Activated T-helper 1 cell treated with anti-CD3 and anti-CD28 coated beads, Interleukin-2, amount 50 U/mL, for 16 hours (primary cell): Measurements from ENCODE around the gene NUP85.
A peak's percentile ranks its signal among the peaks of the same experiment; 100 is the strongest.
"Not testable (repeated sequence)": the region's sequence is repeated elsewhere in the genome, so short reads cannot be mapped to it uniquely, and the experiment has no call there.

Experiments
- DNase-seq, 2 donors: peaks; one replicate each; pipeline ENCODE4 v3.0.0-alpha.2; 2020; ENCODE audit warnings: low read depth in 1 of 2, low spot score in 1 of 2

NUP85 gene

GRCh38 chr17:75199886-75200618, 5.4 kb upstream of the NUP85 start:
- no peak for DNase-seq

- DNase-seq, result no peak
These were observed 299 bp downstream of the NUP85 start for GRCh38 chr17:75205793-75206163.

DNA sequence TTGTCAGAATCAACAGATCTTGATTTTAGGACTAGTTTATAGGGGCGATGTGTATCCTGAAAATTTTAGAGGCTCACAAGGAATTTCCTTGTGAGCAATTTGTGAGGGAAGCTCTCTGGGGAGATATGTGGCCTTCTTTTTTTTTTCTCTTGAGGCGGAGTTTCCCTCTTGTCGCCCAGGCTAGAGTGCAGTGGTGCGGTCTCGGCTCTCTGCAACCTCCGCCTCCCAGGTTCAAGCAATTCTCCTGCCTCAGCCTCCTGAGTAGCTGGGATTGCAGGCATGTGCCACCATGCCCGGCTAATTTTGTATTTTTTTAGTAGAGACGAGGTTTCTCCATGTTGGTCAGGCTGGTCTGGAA, 1.6 kb downstream of the NUP85 start:
- DNase-seq, result not testable (repeated sequence)

- DNase-seq, result no peak
These were observed 2.3 kb downstream of the NUP85 start for GRCh38 chr17:75207760-75208159.

GRCh38 chr17:75208161-75208560, 2.7 kb downstream of the NUP85 start:
- no peak for DNase-seq

- DNase-seq, result no peak
These were observed 3.6 kb downstream of the NUP85 start for GRCh38 chr17:75209061-75209460.

GRCh38 chr17:75218131-75218530, 12.7 kb downstream of the NUP85 start:
- DNase-seq, result no peak

DNA sequence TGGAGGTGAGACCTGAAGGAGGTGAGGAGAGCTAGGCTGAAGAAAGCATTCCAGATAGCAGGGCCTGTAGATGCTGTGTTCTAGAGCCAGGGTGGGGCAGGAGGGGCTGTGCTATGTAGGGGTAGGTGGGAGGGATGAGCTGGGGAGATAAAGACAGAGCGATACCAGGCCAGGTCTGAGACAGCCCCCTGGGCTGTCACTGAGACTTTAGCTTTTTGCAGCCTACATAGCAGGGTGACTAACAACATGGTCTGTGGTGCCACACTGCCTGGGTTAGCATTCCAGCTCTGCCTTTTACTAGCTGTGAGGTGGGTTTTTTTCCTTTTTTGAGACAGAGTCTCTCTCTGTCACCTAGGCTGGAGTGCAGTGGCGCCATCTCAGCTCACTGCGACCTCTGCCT, 14.3 kb downstream of the NUP85 start:
- DNase-seq, result no peak

DNA sequence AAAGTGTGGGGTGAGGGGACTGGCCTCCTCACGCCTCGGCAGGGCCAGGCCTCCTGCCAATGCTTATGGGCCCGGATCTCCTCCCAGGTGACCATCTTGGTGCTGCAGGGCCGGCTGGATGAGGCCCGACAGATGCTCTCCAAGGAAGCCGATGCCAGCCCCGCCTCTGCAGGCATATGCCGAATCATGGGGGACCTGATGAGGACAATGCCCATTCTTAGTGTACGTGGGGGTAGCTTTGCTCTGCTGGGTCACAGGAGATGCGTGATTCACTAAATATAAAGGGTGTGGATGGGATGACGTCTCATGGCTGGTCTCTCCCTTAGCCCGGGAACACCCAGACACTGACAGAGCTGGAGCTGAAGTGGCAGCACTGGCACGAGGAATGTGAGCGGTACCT, 19.5 kb downstream of the NUP85 start:
- DNase-seq, result no peak

DNA sequence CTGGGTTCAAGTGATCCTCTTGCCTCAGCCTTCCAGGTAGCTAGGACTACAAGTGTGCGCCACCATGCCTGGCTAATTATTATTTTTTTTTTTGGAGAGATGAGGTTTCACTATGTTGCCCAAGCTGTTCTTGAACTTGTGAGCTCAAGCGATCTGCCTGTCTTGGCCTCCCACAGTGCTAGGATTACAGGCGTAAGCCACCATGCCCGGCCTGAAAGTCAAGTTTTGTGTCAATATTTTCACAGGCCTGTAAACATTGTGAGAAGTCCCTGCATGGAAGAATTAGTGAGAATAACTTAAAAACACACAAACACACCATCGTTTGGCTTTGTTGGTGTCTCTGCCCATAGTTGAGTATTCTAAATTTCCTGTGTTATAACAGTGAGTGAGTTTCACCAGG, 22.2 kb downstream of the NUP85 start:
- DNase-seq, result no peak

DNA sequence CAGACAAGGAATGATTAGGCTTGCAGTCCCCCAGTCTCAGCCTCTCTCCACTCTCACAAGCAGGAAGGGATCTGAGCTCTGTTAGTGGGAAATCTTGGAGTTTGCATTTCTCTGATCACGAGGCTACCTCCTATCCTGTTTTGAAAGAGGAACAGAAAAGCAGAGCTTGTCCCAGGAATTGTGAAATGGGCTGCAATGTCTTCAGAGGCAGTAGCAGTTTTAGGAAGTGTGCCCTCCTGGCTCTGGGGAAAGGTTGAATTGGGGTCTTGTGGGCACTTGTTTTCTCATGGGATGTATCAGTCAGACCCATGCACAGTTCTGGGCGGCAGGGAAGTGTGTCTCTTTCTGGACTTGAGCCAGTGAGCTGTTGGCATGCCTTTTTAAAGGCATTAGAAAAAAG, 22.8 kb downstream of the NUP85 start:
- no peak for DNase-seq

DNA sequence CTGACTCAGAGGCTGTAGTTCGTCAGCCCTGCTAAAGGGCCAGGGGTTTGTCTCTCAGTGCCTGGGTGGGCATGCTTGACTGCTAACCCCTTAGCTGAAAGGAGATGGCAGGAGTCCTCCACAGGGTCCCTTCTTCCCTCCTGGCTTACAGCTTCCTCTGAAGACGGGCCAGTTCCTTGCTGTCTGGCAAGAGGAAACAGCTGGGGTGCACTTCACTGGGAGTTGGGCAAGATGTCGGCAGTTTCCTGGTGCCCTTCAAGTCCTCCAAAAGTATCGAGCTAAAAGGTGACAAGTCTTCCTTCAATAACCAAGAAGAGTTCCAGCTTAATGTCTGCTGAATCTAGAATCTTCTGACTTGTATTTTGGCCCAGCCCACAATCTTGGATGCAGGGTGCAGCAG, 23.4 kb downstream of the NUP85 start:
- DNase-seq, result no peak

- DNase-seq, result no peak
These were observed 25.6 kb downstream of the NUP85 start for GRCh38 chr17:75231071-75231470.

- DNase-seq, result no peak
These were observed 26.4 kb downstream of the NUP85 start for GRCh38 chr17:75231741-75232464.

GRCh38 chr17:75232786-75233185, 27.3 kb downstream of the NUP85 start:
- DNase-seq, result no peak

DNA sequence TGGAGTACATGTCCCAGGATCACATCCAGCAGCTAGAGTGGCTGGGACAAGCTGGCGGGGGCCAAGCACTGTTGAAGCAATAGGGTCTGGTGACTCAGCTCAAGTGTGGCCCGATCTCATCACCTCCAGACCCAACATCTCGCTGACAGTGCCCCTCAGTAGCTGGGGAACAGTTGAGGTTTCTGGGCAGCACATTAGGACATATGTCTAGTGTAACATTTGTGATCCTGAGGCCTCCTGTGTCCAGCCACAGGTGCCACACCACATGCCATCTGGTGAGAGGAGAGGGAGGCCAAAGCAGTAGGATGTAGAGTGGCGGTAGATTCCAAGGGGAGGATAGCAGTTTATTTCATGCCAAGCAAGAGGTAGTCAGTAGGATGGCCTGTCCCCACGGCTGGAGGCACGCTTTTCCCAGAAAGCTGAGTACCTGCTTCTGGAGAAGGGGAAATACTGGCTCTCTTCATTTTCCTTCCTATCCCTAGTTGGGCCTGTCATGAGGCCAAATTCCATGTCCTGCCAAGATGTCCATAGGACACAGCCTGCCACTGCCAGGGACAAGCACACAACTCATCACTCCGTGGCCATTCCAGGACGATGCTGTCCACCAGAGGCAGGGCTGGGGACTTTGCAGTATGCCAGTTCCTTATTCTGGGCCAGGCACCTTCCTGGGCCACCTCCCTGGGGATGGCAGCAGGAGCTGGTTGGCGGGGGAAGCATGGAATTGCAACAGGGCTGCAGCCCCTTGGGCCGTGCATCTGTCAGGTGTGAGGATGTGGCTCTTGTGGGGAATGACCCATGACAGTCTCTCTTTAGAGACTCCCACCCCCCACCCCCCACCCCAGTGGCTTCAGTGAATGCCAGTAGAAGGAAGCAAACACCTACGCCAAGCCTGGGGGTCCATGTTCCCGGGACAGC, 31.9 kb downstream of the NUP85 start:
- DNase-seq, result no peak

GRCh38 chr17:75238020-75238580, 32.6 kb downstream of the NUP85 start:
- DNase-seq, result no peak

DNA sequence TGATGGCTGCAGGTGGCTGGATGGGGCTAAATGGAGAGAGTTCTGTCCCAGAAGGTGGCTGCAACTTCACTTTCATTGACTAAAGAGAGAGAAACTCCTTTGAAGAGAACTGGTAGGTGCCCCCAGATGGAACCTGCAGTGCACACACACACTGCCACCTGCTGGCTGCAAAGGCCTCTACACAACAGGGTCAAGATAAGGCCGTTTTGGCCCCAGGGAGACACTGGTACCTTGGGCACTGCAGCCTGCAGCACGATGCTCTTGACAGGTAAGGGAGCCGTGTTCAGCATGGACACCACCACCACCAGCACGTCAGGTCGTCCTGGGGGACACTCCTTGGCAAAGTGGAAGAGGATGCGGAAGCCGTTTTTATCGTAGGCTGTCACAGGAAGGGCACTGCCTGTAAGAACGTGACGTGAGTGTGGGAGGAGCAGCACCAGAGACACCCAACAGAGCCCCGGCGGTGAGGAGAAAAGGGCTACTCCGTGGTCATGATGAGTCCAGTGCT, 33.3 kb downstream of the NUP85 start:
- peak; percentile 27 to 43 for DNase-seq

- no peak for DNase-seq
These were observed 33.7 kb downstream of the NUP85 start for GRCh38 chr17:75239214-75239613.

- DNase-seq, result no peak
These were observed 34.4 kb downstream of the NUP85 start for GRCh38 chr17:75239778-75240393.
